HepG2 (cell line): ENCODE measurements around the gene SIGLEC1. TPM values are rescaled to one million over a fixed set of nuclear protein-coding genes. Genes with fewer than 3 reads are reported as not detected.
A peak's percentile ranks its signal among the peaks of the same experiment; 100 is the strongest.

Experiments used
- CTCF ChIP-seq: sonication (generic); formaldehyde crosslinking; IDR thresholded peaks from 2 replicates; pipeline ENCODE4 v1.5.0; 2020; ENCODE audit warnings: mild to moderate bottlenecking, missing genetic modification reagents, moderate library complexity
- GLI4 ChIP-seq: sonication (generic); formaldehyde crosslinking; IDR thresholded peaks from 2 replicates; pipeline ENCODE4 v1.5.1; 2020; ENCODE audit warnings: missing genetic modification reagents, mild to moderate bottlenecking, moderate library complexity, borderline replicate concordance
- PATZ1 ChIP-seq: sonication (generic); formaldehyde crosslinking; IDR thresholded peaks from 2 replicates; pipeline ENCODE4 v1.4.0; 2020; ENCODE audit warnings: missing genetic modification reagents
- YEATS2 ChIP-seq: sonication (generic); formaldehyde crosslinking; IDR thresholded peaks from 2 replicates; pipeline ENCODE4 v1.4.0; 2020; ENCODE audit warnings: missing genetic modification reagents, borderline replicate concordance
- ZFP36L1 ChIP-seq: sonication (generic); formaldehyde crosslinking; IDR thresholded peaks from 2 replicates; pipeline ENCODE4 v1.8.0; 2022; ENCODE audit warnings: mild to moderate bottlenecking, missing genetic modification reagents, moderate library complexity
- ZNF556 ChIP-seq: sonication (generic); formaldehyde crosslinking; IDR thresholded peaks from 2 replicates; pipeline ENCODE4 v1.4.0; 2020; ENCODE audit warnings: mild to moderate bottlenecking, missing genetic modification reagents, borderline replicate concordance
- ZNF800 ChIP-seq: sonication (generic); formaldehyde crosslinking; IDR thresholded peaks from 2 replicates; pipeline ENCODE4 v1.4.0; 2020; ENCODE audit warnings: missing genetic modification reagents
- ZNF879 ChIP-seq: sonication (generic); formaldehyde crosslinking; IDR thresholded peaks from 2 replicates; pipeline ENCODE4 v1.8.1; 2023; ENCODE audit warnings: missing genetic modification reagents
- ZNF883 ChIP-seq: sonication (generic); formaldehyde crosslinking; IDR thresholded peaks from 2 replicates; pipeline ENCODE4 v1.5.1; 2020; ENCODE audit warnings: mild to moderate bottlenecking, missing genetic modification reagents; ENCODE audit errors: not compliant biosample characterization
- ZSCAN21 ChIP-seq: sonication (generic); formaldehyde crosslinking; IDR thresholded peaks from 2 replicates; pipeline ENCODE4 v1.8.0; 2022; ENCODE audit warnings: mild to moderate bottlenecking, missing genetic modification reagents, moderate library complexity, borderline replicate concordance
- polyA plus RNA-seq, 8 experiments: library from polyadenylated mRNA; depleted of rRNA in 3 of 8; stranded (reverse) in 7 of 8; unstranded in 1 of 8; fragments of >200 nt; fragmentation: Illumina TruSeq in 4 of 8; extraction: Trizol in 4 of 8; gene quantifications; 2 replicates each; pipeline versions ENCODE4 v1.2.1 to v1.2.3, GENCODE V29; 2011 to 2016; ENCODE audit warnings: low read depth in 4 of 8, missing spikeins in 1 of 8, mixed read lengths in 1 of 8; ENCODE audit not compliant: insufficient read depth in 1 of 8
- total RNA-seq, 5 experiments: library from RNA; depleted of rRNA; stranded (reverse); fragments of >200 nt; fragmentation: Illumina TruSeq; extraction: Trizol; gene quantifications; 2 replicates each; pipeline ENCODE4 v1.2.3, GENCODE V29; 2016; ENCODE audit warnings: low read depth in 1 of 5
- TF ChIP-seq, protein P1 (sequence below): sonication (generic); formaldehyde crosslinking; IDR thresholded peaks from 2 replicates; pipeline ENCODE4 v1.5.1; 2020; ENCODE audit warnings: mild to moderate bottlenecking, missing genetic modification reagents, moderate library complexity
- TF ChIP-seq, protein P2 (sequence below): sonication (generic); formaldehyde crosslinking; IDR thresholded peaks from 2 replicates; pipeline ENCODE4 v1.4.0; 2020; ENCODE audit warnings: mild to moderate bottlenecking, missing genetic modification reagents

The SIGLEC1 gene
- total and polyA plus RNA-seq, 2 of the 13 experiments (the other 11 are each of a cell fraction or from before 2014, with no cell fraction given) = 0.01 TPM; not detected in 1

GRCh38 chr20:3672547-3673171 is 39.7 kb downstream of the SIGLEC1 start (continued):
- no peak for TF ChIP-seq ZNF556 (CRISPR knock-in tag)
- TF ChIP-seq, protein P1, sequence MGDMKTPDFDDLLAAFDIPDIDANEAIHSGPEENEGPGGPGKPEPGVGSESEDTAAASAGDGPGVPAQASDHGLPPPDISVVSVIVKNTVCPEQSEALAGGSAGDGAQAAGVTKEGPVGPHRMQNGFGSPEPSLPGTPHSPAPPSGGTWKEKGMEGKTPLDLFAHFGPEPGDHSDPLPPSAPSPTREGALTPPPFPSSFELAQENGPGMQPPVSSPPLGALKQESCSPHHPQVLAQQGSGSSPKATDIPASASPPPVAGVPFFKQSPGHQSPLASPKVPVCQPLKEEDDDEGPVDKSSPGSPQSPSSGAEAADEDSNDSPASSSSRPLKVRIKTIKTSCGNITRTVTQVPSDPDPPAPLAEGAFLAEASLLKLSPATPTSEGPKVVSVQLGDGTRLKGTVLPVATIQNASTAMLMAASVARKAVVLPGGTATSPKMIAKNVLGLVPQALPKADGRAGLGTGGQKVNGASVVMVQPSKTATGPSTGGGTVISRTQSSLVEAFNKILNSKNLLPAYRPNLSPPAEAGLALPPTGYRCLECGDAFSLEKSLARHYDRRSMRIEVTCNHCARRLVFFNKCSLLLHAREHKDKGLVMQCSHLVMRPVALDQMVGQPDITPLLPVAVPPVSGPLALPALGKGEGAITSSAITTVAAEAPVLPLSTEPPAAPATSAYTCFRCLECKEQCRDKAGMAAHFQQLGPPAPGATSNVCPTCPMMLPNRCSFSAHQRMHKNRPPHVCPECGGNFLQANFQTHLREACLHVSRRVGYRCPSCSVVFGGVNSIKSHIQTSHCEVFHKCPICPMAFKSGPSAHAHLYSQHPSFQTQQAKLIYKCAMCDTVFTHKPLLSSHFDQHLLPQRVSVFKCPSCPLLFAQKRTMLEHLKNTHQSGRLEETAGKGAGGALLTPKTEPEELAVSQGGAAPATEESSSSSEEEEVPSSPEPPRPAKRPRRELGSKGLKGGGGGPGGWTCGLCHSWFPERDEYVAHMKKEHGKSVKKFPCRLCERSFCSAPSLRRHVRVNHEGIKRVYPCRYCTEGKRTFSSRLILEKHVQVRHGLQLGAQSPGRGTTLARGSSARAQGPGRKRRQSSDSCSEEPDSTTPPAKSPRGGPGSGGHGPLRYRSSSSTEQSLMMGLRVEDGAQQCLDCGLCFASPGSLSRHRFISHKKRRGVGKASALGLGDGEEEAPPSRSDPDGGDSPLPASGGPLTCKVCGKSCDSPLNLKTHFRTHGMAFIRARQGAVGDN (CRISPR knock-in tag) = peak; percentile 47
- peak; percentile 24; the same call in 1 of the 2 replicates for TF ChIP-seq PATZ1 (CRISPR knock-in tag)
- no peak for TF ChIP-seq ZFP36L1 (CRISPR knock-in tag)
- peak; percentile 22 for TF ChIP-seq ZNF883
- no peak for TF ChIP-seq YEATS2 (CRISPR knock-in tag)
- TF ChIP-seq CTCF (CRISPR knock-in tag) = peak; percentile 34; the same call in 1 of the 2 replicates
- no peak for TF ChIP-seq ZSCAN21 (CRISPR knock-in tag)
- TF ChIP-seq, protein P2, sequence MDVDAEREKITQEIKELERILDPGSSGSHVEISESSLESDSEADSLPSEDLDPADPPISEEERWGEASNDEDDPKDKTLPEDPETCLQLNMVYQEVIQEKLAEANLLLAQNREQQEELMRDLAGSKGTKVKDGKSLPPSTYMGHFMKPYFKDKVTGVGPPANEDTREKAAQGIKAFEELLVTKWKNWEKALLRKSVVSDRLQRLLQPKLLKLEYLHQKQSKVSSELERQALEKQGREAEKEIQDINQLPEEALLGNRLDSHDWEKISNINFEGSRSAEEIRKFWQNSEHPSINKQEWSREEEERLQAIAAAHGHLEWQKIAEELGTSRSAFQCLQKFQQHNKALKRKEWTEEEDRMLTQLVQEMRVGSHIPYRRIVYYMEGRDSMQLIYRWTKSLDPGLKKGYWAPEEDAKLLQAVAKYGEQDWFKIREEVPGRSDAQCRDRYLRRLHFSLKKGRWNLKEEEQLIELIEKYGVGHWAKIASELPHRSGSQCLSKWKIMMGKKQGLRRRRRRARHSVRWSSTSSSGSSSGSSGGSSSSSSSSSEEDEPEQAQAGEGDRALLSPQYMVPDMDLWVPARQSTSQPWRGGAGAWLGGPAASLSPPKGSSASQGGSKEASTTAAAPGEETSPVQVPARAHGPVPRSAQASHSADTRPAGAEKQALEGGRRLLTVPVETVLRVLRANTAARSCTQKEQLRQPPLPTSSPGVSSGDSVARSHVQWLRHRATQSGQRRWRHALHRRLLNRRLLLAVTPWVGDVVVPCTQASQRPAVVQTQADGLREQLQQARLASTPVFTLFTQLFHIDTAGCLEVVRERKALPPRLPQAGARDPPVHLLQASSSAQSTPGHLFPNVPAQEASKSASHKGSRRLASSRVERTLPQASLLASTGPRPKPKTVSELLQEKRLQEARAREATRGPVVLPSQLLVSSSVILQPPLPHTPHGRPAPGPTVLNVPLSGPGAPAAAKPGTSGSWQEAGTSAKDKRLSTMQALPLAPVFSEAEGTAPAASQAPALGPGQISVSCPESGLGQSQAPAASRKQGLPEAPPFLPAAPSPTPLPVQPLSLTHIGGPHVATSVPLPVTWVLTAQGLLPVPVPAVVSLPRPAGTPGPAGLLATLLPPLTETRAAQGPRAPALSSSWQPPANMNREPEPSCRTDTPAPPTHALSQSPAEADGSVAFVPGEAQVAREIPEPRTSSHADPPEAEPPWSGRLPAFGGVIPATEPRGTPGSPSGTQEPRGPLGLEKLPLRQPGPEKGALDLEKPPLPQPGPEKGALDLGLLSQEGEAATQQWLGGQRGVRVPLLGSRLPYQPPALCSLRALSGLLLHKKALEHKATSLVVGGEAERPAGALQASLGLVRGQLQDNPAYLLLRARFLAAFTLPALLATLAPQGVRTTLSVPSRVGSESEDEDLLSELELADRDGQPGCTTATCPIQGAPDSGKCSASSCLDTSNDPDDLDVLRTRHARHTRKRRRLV = 0 out of 2 replicates have a peak, but pooled peaks have one; percentile 44
- TF ChIP-seq ZNF879 (CRISPR knock-in tag) = no peak
- 0 out of 2 replicates have a peak, but pooled peaks have one; percentile 25 for TF ChIP-seq GLI4 (CRISPR knock-in tag)
- peak; percentile 97 for TF ChIP-seq ZNF800 (CRISPR knock-in tag)
